Measurements from ENCODE around the gene GPR45.
A peak's percentile ranks its signal among the peaks of the same experiment; 100 is the strongest.
"Not testable (repeated sequence)": the region's sequence is repeated elsewhere in the genome, so short reads cannot be mapped to it uniquely, and the experiment has no call there.

Gene GPR45

DNA sequence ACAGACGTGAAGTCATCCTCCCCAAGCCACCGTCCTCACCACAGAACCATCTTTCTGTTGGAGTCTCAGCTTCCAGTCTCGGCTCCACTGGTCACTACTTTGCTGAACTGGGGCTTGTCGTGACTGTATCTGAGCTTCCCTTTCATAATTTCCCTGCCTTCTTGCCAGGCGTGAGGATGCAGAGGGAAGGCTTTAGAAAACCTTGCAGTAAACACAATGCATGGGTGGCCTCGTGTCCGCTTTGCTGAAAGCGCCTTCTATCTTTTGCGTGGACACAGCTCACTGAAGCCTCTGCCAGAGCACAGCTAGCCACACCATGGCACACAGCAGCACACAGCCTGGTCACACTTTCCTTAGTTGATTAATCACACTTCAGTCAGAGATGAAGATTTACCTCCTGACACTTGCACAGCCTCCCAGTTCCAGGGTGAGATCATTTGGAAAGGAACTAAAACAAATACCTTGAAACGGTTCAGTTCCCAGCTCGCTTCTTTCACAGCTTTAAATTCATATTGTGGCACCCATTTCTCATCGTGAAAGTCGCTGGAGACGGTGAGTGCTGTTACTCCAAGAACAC lies 2.8 kb upstream of the GPR45 start:
- H3K27ac ChIP-seq (ENCODE audit: low read depth, low read length), result no peak overlapping the region
- WGBS, result 93% methylated on average over 14 of the region's 14 CpGs
- H3K27me3 ChIP-seq (ENCODE audit: insufficient read depth, low read length), result peaks cover 16% of the 10 kb centered on the region; the same call in 1 of the 2 replicates
- no peak overlapping the region for H3K9ac ChIP-seq (ENCODE audit: low read depth, low read length)
- peaks cover 9% of the 10 kb centered on the region for H3K4me1 ChIP-seq (ENCODE audit: insufficient read depth, low read length)
- H3K9me3 ChIP-seq (ENCODE audit: insufficient read depth, low read depth, low read length), result no peaks in the 10 kb centered on the region
- no peaks in the 10 kb centered on the region for H3K36me3 ChIP-seq (ENCODE audit: insufficient read depth, low read length)
- 0 out of 2 replicates have a peak overlapping the region, but pooled peaks have one; percentile 14 for H3K4me3 ChIP-seq (ENCODE audit: low read length)

DNA sequence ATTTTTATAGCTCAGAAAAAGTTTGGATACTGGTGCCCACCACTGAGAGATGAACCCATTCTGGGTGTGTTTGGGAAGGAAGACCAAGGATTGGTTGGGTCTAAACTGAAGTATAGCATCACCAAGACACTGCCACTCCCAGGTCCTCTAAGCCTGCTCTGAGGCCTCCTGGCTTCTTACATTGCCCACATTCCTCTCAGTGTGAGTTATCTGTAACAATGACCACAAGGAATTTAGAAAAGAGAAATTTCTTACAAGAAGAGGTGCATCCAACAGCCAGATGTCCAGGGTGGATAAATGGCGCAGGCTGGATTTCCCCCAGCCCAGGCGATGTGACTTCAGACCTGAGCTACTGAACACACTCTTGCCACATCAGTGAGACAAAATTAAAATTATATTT lies 1.6 kb upstream of the GPR45 start:
- Histone ChIP-seq H3K4me3 (ENCODE audit: low read length) (no peak overlapping the region), H3K9me3 (ENCODE audit: insufficient read depth, low read depth, low read length) (no peaks in the 10 kb centered on the region), H3K9ac (ENCODE audit: low read depth, low read length) (no peak overlapping the region), H3K4me1 (ENCODE audit: insufficient read depth, low read length) (peaks cover 9% of the 10 kb centered on the region), H3K27ac (ENCODE audit: low read depth, low read length) (no peak overlapping the region), H3K36me3 (ENCODE audit: insufficient read depth, low read length) (no peaks in the 10 kb centered on the region), H3K27me3 (ENCODE audit: insufficient read depth, low read length) (peaks cover 16% of the 10 kb centered on the region; the same call in 1 of the 2 replicates)
- WGBS, result 97% methylated on average over 2 of the region's 2 CpGs

DNA sequence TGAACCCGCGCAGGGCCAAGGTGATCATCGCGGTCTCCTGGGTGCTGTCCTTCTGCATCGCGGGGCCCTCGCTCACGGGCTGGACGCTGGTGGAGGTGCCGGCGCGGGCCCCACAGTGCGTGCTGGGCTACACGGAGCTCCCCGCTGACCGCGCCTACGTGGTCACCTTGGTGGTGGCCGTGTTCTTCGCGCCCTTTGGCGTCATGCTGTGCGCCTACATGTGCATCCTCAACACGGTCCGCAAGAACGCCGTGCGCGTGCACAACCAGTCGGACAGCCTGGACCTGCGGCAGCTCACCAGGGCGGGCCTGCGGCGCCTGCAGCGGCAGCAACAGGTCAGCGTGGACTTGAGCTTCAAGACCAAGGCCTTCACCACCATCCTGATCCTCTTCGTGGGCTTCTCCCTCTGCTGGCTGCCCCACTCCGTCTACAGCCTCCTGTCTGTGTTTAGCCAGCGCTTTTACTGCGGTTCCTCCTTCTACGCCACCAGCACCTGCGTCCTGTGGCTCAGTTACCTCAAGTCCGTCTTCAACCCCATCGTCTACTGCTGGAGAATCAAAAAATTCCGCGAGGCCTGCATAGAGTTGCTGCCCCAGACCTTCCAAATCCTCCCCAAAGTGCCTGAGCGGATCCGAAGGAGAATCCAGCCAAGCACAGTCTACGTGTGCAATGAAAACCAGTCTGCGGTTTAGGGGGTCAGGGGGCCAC lies 897 bp downstream of the GPR45 start:
- 97% methylated on average over 50 of the region's 50 CpGs for WGBS
- Histone ChIP-seq H3K4me1 (ENCODE audit: insufficient read depth, low read length) (peaks cover 4% of the 10 kb centered on the region; the same call in 1 of the 2 replicates), H3K4me3 (ENCODE audit: low read length) (no peak overlapping the region), H3K27me3 (ENCODE audit: insufficient read depth, low read length) (peaks cover 8% of the 10 kb centered on the region; the same call in 1 of the 2 replicates), H3K27ac (ENCODE audit: low read depth, low read length) (no peak overlapping the region), H3K9ac (ENCODE audit: low read depth, low read length) (no peak overlapping the region), H3K9me3 (ENCODE audit: insufficient read depth, low read depth, low read length) (no peaks in the 10 kb centered on the region), H3K36me3 (ENCODE audit: insufficient read depth, low read length) (no peaks in the 10 kb centered on the region)

DNA sequence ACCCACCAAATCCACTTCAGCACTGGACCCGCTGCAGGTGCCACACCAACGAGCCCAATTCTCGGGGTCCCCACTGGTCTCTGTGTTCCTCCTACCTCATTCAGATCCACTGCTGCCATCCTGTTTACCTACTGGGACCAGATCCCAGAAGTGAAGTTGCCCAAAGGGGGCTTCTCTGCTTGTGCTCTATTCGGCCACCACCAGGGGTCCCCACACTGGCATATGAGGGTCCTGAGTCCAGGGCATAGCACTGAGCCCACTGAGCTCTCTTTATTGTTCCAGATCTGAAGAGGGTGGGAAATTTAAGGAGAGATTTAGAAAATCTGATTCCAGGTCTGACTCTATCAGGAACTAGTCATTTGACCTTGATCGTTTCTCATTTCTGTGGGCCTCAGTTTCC lies 2.4 kb downstream of the GPR45 start:
- no peaks in the 10 kb centered on the region for H3K36me3 ChIP-seq (ENCODE audit: insufficient read depth, low read length)
- H3K4me1 ChIP-seq (ENCODE audit: insufficient read depth, low read length), result no peaks in the 10 kb centered on the region
- no peaks in the 10 kb centered on the region for H3K9me3 ChIP-seq (ENCODE audit: insufficient read depth, low read depth, low read length)
- no peak overlapping the region for H3K4me3 ChIP-seq (ENCODE audit: low read length)
- 72% methylated on average over 5 of the region's 5 CpGs for WGBS
- no peak overlapping the region for H3K27ac ChIP-seq (ENCODE audit: low read depth, low read length)
- no peak overlapping the region for H3K9ac ChIP-seq (ENCODE audit: low read depth, low read length)
- H3K27me3 ChIP-seq (ENCODE audit: insufficient read depth, low read length), result peaks cover 5% of the 10 kb centered on the region; the same call in 1 of the 2 replicates

DNA sequence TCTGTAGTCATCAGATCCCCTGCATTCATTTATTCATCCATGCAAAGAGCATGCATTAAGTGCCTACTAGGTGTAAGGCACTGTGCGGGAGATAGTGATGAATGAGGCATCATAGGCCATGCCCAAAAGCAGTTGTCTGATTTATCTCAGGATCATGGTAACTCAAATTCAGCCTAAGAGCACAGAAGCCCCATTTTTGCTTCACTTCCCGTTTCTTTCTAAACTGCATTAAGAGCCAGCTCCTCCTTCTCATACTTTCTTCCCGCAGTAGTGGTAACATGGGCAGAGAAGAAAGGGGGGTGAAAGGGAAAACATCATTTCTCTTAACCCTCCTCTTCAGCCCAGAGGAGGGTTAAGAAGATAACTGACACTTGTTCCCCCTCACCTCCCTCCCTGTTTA lies 2.9 kb downstream of the GPR45 start:
- no peak overlapping the region for H3K9ac ChIP-seq (ENCODE audit: low read depth, low read length)
- H3K27ac ChIP-seq (ENCODE audit: low read depth, low read length), result no peak overlapping the region
- H3K27me3 ChIP-seq (ENCODE audit: insufficient read depth, low read length), result no peaks in the 10 kb centered on the region
- H3K9me3 ChIP-seq (ENCODE audit: insufficient read depth, low read depth, low read length), result no peaks in the 10 kb centered on the region
- no peaks in the 10 kb centered on the region for H3K4me1 ChIP-seq (ENCODE audit: insufficient read depth, low read length)
- no peaks in the 10 kb centered on the region for H3K36me3 ChIP-seq (ENCODE audit: insufficient read depth, low read length)
- no peak overlapping the region for H3K4me3 ChIP-seq (ENCODE audit: low read length)
- WGBS, result 91% methylated on average over 2 of the region's 3 CpGs

DNA sequence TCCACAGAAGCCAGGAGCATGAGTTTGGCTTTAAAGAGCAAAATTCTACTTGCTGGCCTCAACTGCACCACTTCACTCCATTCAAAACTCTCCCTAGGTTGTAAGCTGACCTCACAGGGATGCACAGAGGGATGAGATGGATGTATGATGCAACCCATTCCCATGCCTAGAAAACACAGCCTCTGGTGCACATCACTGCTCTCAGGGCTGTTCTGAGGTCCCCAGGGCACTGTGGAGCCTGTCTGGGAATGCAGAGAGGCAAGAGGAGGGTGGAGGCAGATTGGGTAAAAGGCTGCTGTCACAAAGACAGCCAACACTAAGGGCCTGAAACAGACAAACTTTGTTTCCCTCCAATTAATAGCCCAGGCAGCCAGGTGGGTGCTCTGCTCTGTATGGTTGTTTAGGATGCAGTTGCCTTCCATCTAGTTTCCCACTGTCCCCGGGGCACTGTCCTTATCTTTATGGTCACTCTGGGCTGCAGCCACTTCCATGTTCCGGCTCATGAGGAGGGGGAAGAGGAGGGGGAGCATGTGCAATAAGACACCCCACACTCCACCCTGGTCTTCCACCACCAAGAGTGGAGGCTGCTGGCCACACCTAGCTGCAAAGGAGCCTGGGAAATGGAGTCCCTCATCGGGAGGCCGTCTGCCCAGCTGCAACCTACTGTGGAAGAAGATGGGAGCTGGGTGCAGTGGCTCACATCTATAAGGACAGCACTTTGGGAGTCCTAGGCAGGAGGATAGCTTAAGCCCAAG lies 7.0 kb downstream of the GPR45 start:
- 0 out of 2 replicates have a peak, but pooled peaks cover 2% of the 10 kb centered on the region for H3K9me3 ChIP-seq (ENCODE audit: insufficient read depth, low read depth, low read length)
- H3K4me1 ChIP-seq (ENCODE audit: insufficient read depth, low read length), result no peaks in the 10 kb centered on the region
- no peaks in the 10 kb centered on the region for H3K36me3 ChIP-seq (ENCODE audit: insufficient read depth, low read length)
- no peak overlapping the region for H3K27ac ChIP-seq (ENCODE audit: low read depth, low read length)
- no peak overlapping the region for H3K4me3 ChIP-seq (ENCODE audit: low read length)
- 93% methylated on average over 3 of the region's 4 CpGs for WGBS
- H3K27me3 ChIP-seq (ENCODE audit: insufficient read depth, low read length), result no peaks in the 10 kb centered on the region
- H3K9ac ChIP-seq (ENCODE audit: low read depth, low read length), result no peak overlapping the region

DNA sequence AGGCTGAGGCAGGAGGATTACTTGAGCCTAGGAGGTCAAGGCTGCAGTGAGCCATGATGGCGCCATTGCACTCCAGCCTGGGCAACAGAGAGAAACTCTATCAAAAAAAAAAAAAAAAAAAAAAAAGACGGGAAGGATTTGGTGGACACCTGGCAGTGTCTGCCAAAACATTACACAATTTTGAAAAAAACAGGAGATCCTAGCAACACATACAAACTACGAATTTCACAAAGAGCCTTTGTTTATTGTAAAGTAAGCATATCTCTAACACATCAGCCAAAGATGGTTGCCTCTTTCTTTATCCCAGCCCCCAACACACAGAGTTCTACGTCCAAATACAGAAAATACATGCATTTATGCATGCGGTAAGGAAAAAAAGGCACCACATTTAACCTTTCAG lies 7.6 kb downstream of the GPR45 start:
- Histone ChIP-seq H3K9ac (ENCODE audit: low read depth, low read length) (no peak overlapping the region), H3K9me3 (ENCODE audit: insufficient read depth, low read depth, low read length) (0 out of 2 replicates have a peak, but pooled peaks cover 2% of the 10 kb centered on the region), H3K4me1 (ENCODE audit: insufficient read depth, low read length) (no peaks in the 10 kb centered on the region), H3K27ac (ENCODE audit: low read depth, low read length) (no peak overlapping the region), H3K4me3 (ENCODE audit: low read length) (no peak overlapping the region), H3K36me3 (ENCODE audit: insufficient read depth, low read length) (no peaks in the 10 kb centered on the region), H3K27me3 (ENCODE audit: insufficient read depth, low read length) (no peaks in the 10 kb centered on the region)
- WGBS, result 72% methylated on average over 4 of the region's 5 CpGs

DNA sequence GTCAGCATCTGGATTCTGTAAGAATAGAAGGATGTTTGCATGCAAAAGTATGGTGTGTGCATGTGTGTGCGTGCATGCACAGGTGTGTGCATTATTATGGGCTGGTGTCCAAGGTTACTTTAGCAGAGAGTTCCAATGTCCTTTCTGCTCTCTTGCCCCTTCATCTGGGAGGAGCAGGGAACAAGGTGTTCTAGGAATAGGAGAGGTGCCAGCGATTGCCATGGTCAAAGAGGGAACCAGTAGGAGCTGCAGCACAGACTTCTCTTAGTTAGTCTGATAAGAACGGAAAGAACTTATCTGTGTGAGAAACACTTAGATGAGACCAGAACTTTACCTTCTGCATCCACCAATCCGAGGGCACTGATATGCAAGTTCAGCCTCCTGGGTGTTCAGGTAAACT lies 8.3 kb downstream of the GPR45 start:
- WGBS, result 94% methylated on average over 4 of the region's 4 CpGs
- Histone ChIP-seq H3K9me3 (ENCODE audit: insufficient read depth, low read depth, low read length) (0 out of 2 replicates have a peak, but pooled peaks cover 2% of the 10 kb centered on the region), H3K4me1 (ENCODE audit: insufficient read depth, low read length) (no peaks in the 10 kb centered on the region), H3K27ac (ENCODE audit: low read depth, low read length) (no peak overlapping the region), H3K36me3 (ENCODE audit: insufficient read depth, low read length) (no peaks in the 10 kb centered on the region), H3K9ac (ENCODE audit: low read depth, low read length) (no peak overlapping the region), H3K4me3 (ENCODE audit: low read length) (no peak overlapping the region), H3K27me3 (ENCODE audit: insufficient read depth, low read length) (no peaks in the 10 kb centered on the region)

DNA sequence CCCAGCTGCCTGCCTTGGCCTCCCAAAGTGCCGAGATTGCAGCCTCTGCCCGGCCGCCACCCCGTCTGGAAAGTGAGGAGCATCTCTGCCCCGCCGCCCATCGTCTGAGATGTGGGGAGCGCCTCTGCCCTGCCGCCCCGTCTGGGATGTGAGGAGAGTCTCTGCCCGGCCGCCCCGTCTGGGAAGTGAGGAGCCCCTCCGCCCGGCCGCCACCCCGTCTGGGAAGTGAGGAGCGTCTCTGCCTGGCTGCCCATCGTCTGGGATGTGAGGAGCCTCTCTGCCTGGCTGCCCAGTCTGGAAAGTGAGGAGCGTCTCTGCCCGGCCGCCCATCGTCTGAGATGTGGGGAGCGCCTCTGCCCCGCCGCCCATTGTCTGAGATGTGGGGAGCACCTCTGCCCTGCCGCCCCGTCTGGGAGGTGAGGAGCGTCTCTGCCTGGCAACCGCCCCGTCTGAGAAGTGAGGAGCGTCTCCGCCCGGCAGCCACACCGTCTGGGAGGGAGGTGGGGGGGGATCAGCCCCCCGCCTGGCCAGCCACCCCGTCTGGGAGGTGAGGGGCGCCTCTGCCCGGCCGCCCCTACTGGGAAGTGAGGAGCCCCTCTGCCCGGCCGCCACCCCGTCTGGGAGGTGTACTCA lies 9.6 kb downstream of the GPR45 start:
- H3K9me3 ChIP-seq (ENCODE audit: insufficient read depth, low read depth, low read length); H3K4me3 ChIP-seq (ENCODE audit: low read length); H3K36me3 ChIP-seq (ENCODE audit: insufficient read depth, low read length); H3K9ac ChIP-seq (ENCODE audit: low read depth, low read length); H3K4me1 ChIP-seq (ENCODE audit: insufficient read depth, low read length); H3K27ac ChIP-seq (ENCODE audit: low read depth, low read length); H3K27me3 ChIP-seq (ENCODE audit: insufficient read depth, low read length): not testable (repeated sequence)
- WGBS, result 94% methylated on average over 43 of the region's 43 CpGs

DNA sequence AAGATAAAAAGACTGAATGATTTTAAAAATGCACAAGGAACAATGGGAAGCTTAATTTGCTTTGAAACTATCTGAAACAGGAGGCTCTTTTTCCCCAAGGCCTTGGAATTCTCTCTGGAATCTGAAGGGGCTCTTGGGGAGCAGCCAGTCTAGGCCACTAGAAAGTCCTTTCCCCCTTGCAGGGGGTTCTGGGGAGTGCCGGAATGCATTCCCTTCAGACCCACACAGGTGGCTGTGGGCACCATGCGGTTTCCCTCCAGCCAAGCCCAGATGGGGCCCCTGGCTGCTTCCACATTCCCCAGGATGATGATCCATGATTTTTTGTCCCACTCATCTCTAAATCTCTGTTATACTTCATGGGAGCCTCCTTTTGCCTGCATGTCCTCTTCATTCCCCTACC lies 10.7 kb downstream of the GPR45 start:
- H3K27ac ChIP-seq (ENCODE audit: low read depth, low read length), result no peak overlapping the region
- H3K36me3 ChIP-seq (ENCODE audit: insufficient read depth, low read length), result no peaks in the 10 kb centered on the region
- H3K4me1 ChIP-seq (ENCODE audit: insufficient read depth, low read length), result no peaks in the 10 kb centered on the region
- 93% methylated on average over 2 of the region's 2 CpGs for WGBS
- no peaks in the 10 kb centered on the region for H3K27me3 ChIP-seq (ENCODE audit: insufficient read depth, low read length)
- no peak overlapping the region for H3K4me3 ChIP-seq (ENCODE audit: low read length)
- H3K9me3 ChIP-seq (ENCODE audit: insufficient read depth, low read depth, low read length), result 0 out of 2 replicates have a peak, but pooled peaks cover 2% of the 10 kb centered on the region
- no peak overlapping the region for H3K9ac ChIP-seq (ENCODE audit: low read depth, low read length)

Data from HUES64 (cell line).